Thoracic aorta (tissue), 2 donors: ENCODE measurements around the gene NTRK3. TPM values are rescaled to one million over a fixed set of nuclear protein-coding genes. Genes with fewer than 3 reads are reported as not detected.
A peak's percentile ranks its signal among the peaks of the same experiment; 100 is the strongest.

ENCODE experiments used
- ATAC-seq: fragments of 150-250 bp; one replicate; pipeline ENCODE4 v1.8.0; 2017; ENCODE audit warnings: low read depth; ENCODE audit not compliant: insufficient number of reproducible peaks, low FRiP score
- DNase-seq: peaks from one replicate; pipeline ENCODE4 v3.0.0-alpha.2; 2020; ENCODE audit warnings: low spot score
- H3K27ac ChIP-seq, 2 donors: fragments of 200-600 bp; sonication (generic); 1 replicate in 1 of 2; 2 replicates in 1 of 2; pipeline ENCODE4 v1.5.1; 2016; ENCODE audit warnings: mild to moderate bottlenecking in 2 of 2, moderate library complexity in 2 of 2
- H3K27me3 ChIP-seq: fragments of 200-600 bp; sonication (generic); replicated peaks from 2 replicates; pipeline ENCODE4 v1.6.0; 2016; ENCODE audit warnings: mild to moderate bottlenecking; ENCODE audit not compliant: insufficient read depth
- H3K36me3 ChIP-seq: fragments of 200-600 bp; sonication (generic); one replicate; pipeline ENCODE4 v1.5.1; 2016
- H3K4me1 ChIP-seq, 2 donors: fragments of 200-600 bp; sonication (generic); 1 replicate in 1 of 2; 2 replicates in 1 of 2; pipeline versions ENCODE4 v1.5.1 to v1.6.0; 2016; ENCODE audit warnings: low read depth in 2 of 2, mild to moderate bottlenecking in 1 of 2; ENCODE audit not compliant: control insufficient read depth in 1 of 2
- H3K4me3 ChIP-seq: fragments of 200-600 bp; sonication (generic); 2 replicates; pipeline ENCODE4 v1.5.1; 2016; ENCODE audit warnings: mild to moderate bottlenecking
- H3K9me3 ChIP-seq: fragments of 200-600 bp; sonication (generic); 2 replicates; pipeline ENCODE4 v1.5.1; 2016
- CTCF ChIP-seq: fragments of 200-600 bp; sonication (generic); IDR thresholded peaks from one replicate; pipeline ENCODE4 v1.5.1; 2019; ENCODE audit warnings: antibody characterized with exemption
- total RNA-seq, 2 donors: library from RNA; depleted of rRNA; stranded (reverse); fragments of >200 nt; gene quantifications; one replicate each; pipeline versions ENCODE4 v1.1.0 to v1.2.3, GENCODE V29; 2016

NTRK3 gene
- total RNA-seq, 2 donors from 2014 or later: 84.9 to 87.3 TPM

DNA sequence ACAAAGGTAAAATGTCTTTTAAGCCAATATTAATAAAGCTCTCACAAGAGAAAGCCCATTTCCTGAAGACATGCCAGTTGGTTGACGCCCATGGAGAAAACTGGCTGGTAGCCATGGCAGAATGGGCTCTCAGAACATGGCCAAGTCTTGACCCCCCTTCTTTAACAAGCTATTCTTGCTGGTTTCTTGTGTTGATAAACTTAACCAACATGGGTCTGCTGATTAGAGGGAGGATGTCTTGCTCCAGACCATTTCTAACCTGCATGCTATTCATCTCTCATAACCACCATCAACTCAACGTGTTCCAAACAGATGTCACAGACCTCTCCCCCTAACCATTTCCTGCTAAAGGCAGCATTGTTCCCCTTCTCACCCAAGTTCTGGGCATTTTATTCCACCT lies 25.7 kb downstream of the NTRK3 start:
- DNase-seq: no peak

DNA sequence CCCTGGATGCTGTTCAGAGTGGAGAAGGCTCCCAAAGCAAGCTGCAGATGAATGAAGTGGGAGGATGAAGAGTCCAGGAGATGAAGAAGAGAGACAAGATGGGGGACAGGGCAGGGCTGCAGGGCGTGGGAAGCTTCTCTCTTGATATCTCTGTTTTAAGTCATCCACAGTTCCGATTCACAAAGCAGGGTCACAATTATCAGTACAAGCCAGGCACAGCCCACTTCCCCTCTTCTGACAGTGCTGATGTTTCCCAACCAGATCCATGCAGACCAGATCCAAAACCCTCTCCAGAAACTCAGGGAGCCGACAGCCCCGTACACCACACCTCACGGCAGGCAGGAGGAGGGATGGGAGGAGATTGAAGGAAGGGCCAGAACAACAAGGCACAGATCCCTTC lies 31.1 kb downstream of the NTRK3 start:
- H3K27me3 ChIP-seq: no peaks in the 10 kb centered on the region
- DNase-seq: no peak
- no peaks in the 10 kb centered on the region for H3K9me3 ChIP-seq
- no peak for TF ChIP-seq CTCF
- H3K36me3 ChIP-seq: no peaks in the 10 kb centered on the region
- no peak for ATAC-seq
- no peak overlapping the region for H3K27ac ChIP-seq
- H3K4me3 ChIP-seq: no peak overlapping the region
- H3K4me1 ChIP-seq: peaks cover 0 to 26% of the 10 kb centered on the region in 2 donors

More for the DNA sequence above, 25.7 kb downstream of the NTRK3 start:
- no peak overlapping the region for H3K27ac ChIP-seq
- H3K4me3 ChIP-seq: no peak overlapping the region
- ATAC-seq: no peak
- H3K4me1 ChIP-seq: peaks cover 0 to 23% of the 10 kb centered on the region in 2 donors
- no peaks in the 10 kb centered on the region for H3K27me3 ChIP-seq
- no peaks in the 10 kb centered on the region for H3K9me3 ChIP-seq
- no peak for TF ChIP-seq CTCF
- no peaks in the 10 kb centered on the region for H3K36me3 ChIP-seq

- no peaks in the 10 kb centered on the region for H3K27me3 ChIP-seq
- no peaks in the 10 kb centered on the region for H3K9me3 ChIP-seq
- H3K27ac ChIP-seq: no peak overlapping the region
- DNase-seq: no peak
- H3K4me1 ChIP-seq: peaks cover 10 to 47% of the 10 kb centered on the region in 2 donors
- TF ChIP-seq CTCF: no peak
- H3K4me3 ChIP-seq: no peak overlapping the region
- H3K36me3 ChIP-seq: no peaks in the 10 kb centered on the region
- ATAC-seq: no peak
These were observed 33.5 kb downstream of the NTRK3 start for GRCh38 chr15:88223084-88223483.

DNA sequence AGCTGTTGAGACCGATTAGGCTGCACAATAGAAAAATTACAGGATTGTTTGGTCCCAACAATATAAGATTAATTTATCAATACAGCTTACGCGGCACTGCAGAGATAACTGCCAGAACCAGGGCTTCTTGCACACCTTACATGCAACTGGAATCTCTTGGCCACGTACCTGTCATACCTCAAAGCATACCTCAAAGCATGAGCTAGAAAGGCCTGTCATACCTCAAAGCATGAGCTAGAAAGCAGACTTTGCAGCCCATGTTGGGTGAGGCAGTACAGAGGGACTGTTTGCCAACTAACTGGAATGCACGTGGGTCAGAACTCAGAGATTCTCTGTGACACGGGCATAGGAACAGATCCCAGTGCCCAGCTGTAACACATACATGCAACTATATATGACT lies 34.7 kb downstream of the NTRK3 start:
- no peak overlapping the region for H3K27ac ChIP-seq
- ATAC-seq (no peak), DNase-seq (no peak)
- H3K27me3 ChIP-seq: no peaks in the 10 kb centered on the region
- peaks cover 10 to 47% of the 10 kb centered on the region in 2 donors for H3K4me1 ChIP-seq
- TF ChIP-seq CTCF: no peak
- H3K36me3 ChIP-seq: no peaks in the 10 kb centered on the region
- no peak overlapping the region for H3K4me3 ChIP-seq
- no peaks in the 10 kb centered on the region for H3K9me3 ChIP-seq

GRCh38 chr15:88220443-88221335 lies 35.9 kb downstream of the NTRK3 start:
- TF ChIP-seq CTCF: no peak
- no peak for ATAC-seq
- H3K9me3 ChIP-seq: no peaks in the 10 kb centered on the region

More at GRCh38 chr15:88220443-88221335, 35.9 kb downstream of the NTRK3 start:
- H3K27ac ChIP-seq: peak overlapping the region in 1 of 2 donors; percentile 9
- H3K4me1 ChIP-seq: peaks cover 10 to 48% of the 10 kb centered on the region in 2 donors
- H3K4me3 ChIP-seq: peak overlapping the region; percentile 41
- DNase-seq: no peak
- no peaks in the 10 kb centered on the region for H3K36me3 ChIP-seq
- no peaks in the 10 kb centered on the region for H3K27me3 ChIP-seq
